HG03354 (cell line): ENCODE measurements around the gene SLC12A9.
"Not testable (repeated sequence)": the region's sequence is repeated elsewhere in the genome, so short reads cannot be mapped to it uniquely, and the experiment has no call there.

Experiments
- ATAC-seq: cut with Tn5 transposase; IDR thresholded peaks from one replicate; pipeline ENCODE4 v1.9.1; 2021; ENCODE audit warnings: mild to moderate bottlenecking; ENCODE audit not compliant: unreplicated experiment, poor library complexity, severe bottlenecking

The SLC12A9 gene

GRCh38 chr7:100852048-100852872, at the start of gene SLC12A9:
Gene SLC12A9 (plus strand): TSS chr7:100852713. CDS start chr7:100854198, 1,485 bp downstream.
- peak; percentile 89 for ATAC-seq

- ATAC-seq, result no peak
Observed at GRCh38 chr7:100802951-100803350, 49.6 kb upstream of the SLC12A9 start.

- ATAC-seq, result peak; percentile 93
Observed at GRCh38 chr7:100803398-100804161, 48.9 kb upstream of the SLC12A9 start.

- no peak for ATAC-seq
Observed at GRCh38 chr7:100804681-100805431, 47.7 kb upstream of the SLC12A9 start.

- no peak for ATAC-seq
Observed at GRCh38 chr7:100806276-100806675, 46.2 kb upstream of the SLC12A9 start.

- not testable (repeated sequence) for ATAC-seq
Observed at GRCh38 chr7:100806883-100807282, 45.6 kb upstream of the SLC12A9 start.

- no peak for ATAC-seq
Observed at GRCh38 chr7:100808354-100808875, 44.1 kb upstream of the SLC12A9 start.

- ATAC-seq, result no peak
Observed at GRCh38 chr7:100811480-100811879, 41.0 kb upstream of the SLC12A9 start.

GRCh38 chr7:100812729-100813128, 39.8 kb upstream of the SLC12A9 start:
- ATAC-seq, result no peak

GRCh38 chr7:100816515-100816914, 36.0 kb upstream of the SLC12A9 start:
- ATAC-seq, result not testable (repeated sequence)

- no peak for ATAC-seq
Observed at GRCh38 chr7:100817097-100817496, 35.4 kb upstream of the SLC12A9 start.

GRCh38 chr7:100818366-100818765, 34.1 kb upstream of the SLC12A9 start:
- ATAC-seq, result no peak

- no peak for ATAC-seq
Observed at GRCh38 chr7:100818825-100819224, 33.7 kb upstream of the SLC12A9 start.

- ATAC-seq, result no peak
Observed at GRCh38 chr7:100819586-100819985, 32.9 kb upstream of the SLC12A9 start.

- no peak for ATAC-seq
Observed at GRCh38 chr7:100822236-100823139, 30.0 kb upstream of the SLC12A9 start.

GRCh38 chr7:100823140-100823525, 29.4 kb upstream of the SLC12A9 start:
- no peak for ATAC-seq

- no peak for ATAC-seq
Observed at GRCh38 chr7:100823534-100823933, 29.0 kb upstream of the SLC12A9 start.

GRCh38 chr7:100824499-100825214, 27.9 kb upstream of the SLC12A9 start:
- no peak for ATAC-seq
